Lung (tissue), 12 donors: Measurements from ENCODE around the gene MEF2A. TPM values are rescaled to one million over a fixed set of nuclear protein-coding genes. Genes with fewer than 3 reads are reported as not detected.

ENCODE experiments used
- ATAC-seq: fragments of 200-7000 bp; cut with Tn5 transposase; one replicate; pipeline ENCODE4 v1.9.1; 2020; ENCODE audit warnings: moderate number of reproducible peaks; ENCODE audit not compliant: insufficient read depth, low FRiP score
- DNase-seq, 3 donors: peaks; one replicate each; pipeline ENCODE4 v3.0.0-alpha.2; 2013 to 2017
- H3K27ac ChIP-seq, 2 donors: one replicate each; pipeline ENCODE4 v1.5.1; 2013; ENCODE audit warnings: mild to moderate bottlenecking in 2 of 2, moderate library complexity in 2 of 2, control low read depth in 1 of 2, inconsistent platforms in 1 of 2, low read depth in 1 of 2, low read length in 1 of 2
- H3K27me3 ChIP-seq, 3 donors: one replicate each; pipeline ENCODE4 v1.5.1; 2013; ENCODE audit warnings: low read length in 2 of 3; ENCODE audit not compliant: control insufficient read depth in 3 of 3, insufficient read depth in 3 of 3
- H3K36me3 ChIP-seq, 4 donors: one replicate each; pipeline ENCODE4 v1.5.1; 2013; ENCODE audit warnings: low read length in 4 of 4, mild to moderate bottlenecking in 1 of 4, moderate library complexity in 1 of 4; ENCODE audit not compliant: control insufficient read depth in 4 of 4, insufficient read depth in 4 of 4
- H3K4me1 ChIP-seq, 5 donors: one replicate each; pipeline ENCODE4 v1.5.1; 2013; ENCODE audit warnings: low read length in 5 of 5, mild to moderate bottlenecking in 2 of 5, moderate library complexity in 1 of 5; ENCODE audit not compliant: control insufficient read depth in 5 of 5, insufficient read depth in 5 of 5
- H3K4me3 ChIP-seq: one replicate; pipeline ENCODE4 v1.5.1; 2013; ENCODE audit warnings: mild to moderate bottlenecking, control low read depth, moderate library complexity
- H3K9ac ChIP-seq, 2 donors: one replicate each; pipeline ENCODE4 v1.5.1; 2013; ENCODE audit warnings: low read length in 2 of 2, control low read depth in 1 of 2; ENCODE audit not compliant: insufficient read depth in 1 of 2
- H3K9me3 ChIP-seq, 4 donors: one replicate each; pipeline ENCODE4 v1.5.1; 2013; ENCODE audit warnings: low read length in 3 of 4, mild to moderate bottlenecking in 1 of 4, moderate library complexity in 1 of 4; ENCODE audit not compliant: control insufficient read depth in 4 of 4, insufficient read depth in 3 of 4
- WGBS, 2 donors: extraction: QIAGEN DNeasy Blood & Tissue Kit; methylation state at CpG; one replicate each; pipeline ENCODE4 v1.1.7; 2013; 5-methylcytosine and 5-hydroxymethylcytosine counted together
- polyA plus RNA-seq, 2 donors: library from polyadenylated mRNA; stranded (reverse); fragments of 200-250 nt; gene quantifications; one replicate each; pipeline ENCODE4 v1.2.1, GENCODE V29; 2013
- total RNA-seq, 2 donors: library from RNA; depleted of rRNA in 1 of 2; stranded (reverse); fragments of >200 nt in 1 of 2; gene quantifications; one replicate each; pipeline ENCODE4 v1.2.1, GENCODE V29; 2014 to 2021
- TF ChIP-seq, protein P1 (sequence below): IDR thresholded peaks from 2 replicates; pipeline ENCODE4 v1.5.1; 2012; ENCODE audit warnings: mild to moderate bottlenecking; ENCODE audit errors: control extremely low read depth, extremely low read depth
- donor health status: control.
- donor health status: control.
- donor health status: Bipolar disorder and iron deficiency.
- donor health status: healthy.
- donor health status: DM: yes; HTN: yes; CAD: no.

Gene MEF2A
- total and polyA plus RNA-seq, 4 donors = 26.0 to 140 (median 48.1) TPM

DNA sequence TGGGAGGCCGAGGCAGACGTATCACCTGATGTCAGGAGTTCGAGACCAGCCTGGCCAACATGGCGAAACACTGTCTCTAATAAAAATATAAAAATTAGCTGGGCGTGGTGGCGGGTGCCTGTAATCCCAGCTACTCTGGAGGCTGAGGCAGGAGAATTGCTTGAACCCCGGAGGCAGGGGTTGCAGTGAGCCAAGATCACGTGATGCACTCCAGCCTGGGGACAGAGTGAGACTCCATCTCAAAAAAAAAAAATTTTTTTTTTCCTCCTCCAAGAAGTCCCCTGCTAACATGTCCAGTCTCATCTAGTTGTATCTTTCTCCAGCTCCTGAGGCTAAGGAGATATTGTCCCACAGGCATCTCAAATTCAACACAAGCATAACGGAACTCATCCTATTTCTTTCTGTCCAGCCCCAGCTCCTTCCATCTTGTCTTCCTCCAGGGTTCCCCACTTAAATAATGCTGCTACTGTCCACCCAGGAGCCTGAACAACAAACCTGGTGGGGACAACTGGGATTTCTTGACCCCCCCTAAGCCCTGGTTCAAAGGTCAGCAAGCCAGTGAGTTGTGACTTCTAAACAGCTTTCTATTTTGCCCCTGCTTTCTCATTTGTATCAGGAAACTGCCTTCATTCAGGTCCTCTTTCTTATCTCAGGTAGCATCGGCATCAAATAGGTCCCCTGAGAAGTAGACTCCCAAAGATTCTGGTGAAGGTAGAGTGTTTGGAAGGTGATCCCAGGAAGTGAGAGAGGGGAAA, 4.1 kb upstream of the MEF2A start:
- Histone ChIP-seq H3K4me1 (peaks cover 0 to 12% (median 2%) of the 10 kb centered on the region in 5 donors), H3K9me3 (no peaks in the 10 kb centered on the region), H3K9ac (no peak overlapping the region), H3K4me3 (no peak overlapping the region), H3K27ac (no peak overlapping the region), H3K27me3 (no peaks in the 10 kb centered on the region), H3K36me3 (no peaks in the 10 kb centered on the region)
- WGBS, 2 donors = 97 to 98% methylated on average over 10 of the region's 10 CpGs
- no peak for ATAC-seq
- TF ChIP-seq, protein P1, sequence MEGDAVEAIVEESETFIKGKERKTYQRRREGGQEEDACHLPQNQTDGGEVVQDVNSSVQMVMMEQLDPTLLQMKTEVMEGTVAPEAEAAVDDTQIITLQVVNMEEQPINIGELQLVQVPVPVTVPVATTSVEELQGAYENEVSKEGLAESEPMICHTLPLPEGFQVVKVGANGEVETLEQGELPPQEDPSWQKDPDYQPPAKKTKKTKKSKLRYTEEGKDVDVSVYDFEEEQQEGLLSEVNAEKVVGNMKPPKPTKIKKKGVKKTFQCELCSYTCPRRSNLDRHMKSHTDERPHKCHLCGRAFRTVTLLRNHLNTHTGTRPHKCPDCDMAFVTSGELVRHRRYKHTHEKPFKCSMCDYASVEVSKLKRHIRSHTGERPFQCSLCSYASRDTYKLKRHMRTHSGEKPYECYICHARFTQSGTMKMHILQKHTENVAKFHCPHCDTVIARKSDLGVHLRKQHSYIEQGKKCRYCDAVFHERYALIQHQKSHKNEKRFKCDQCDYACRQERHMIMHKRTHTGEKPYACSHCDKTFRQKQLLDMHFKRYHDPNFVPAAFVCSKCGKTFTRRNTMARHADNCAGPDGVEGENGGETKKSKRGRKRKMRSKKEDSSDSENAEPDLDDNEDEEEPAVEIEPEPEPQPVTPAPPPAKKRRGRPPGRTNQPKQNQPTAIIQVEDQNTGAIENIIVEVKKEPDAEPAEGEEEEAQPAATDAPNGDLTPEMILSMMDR = no peak
- DNase-seq = no peak

DNA sequence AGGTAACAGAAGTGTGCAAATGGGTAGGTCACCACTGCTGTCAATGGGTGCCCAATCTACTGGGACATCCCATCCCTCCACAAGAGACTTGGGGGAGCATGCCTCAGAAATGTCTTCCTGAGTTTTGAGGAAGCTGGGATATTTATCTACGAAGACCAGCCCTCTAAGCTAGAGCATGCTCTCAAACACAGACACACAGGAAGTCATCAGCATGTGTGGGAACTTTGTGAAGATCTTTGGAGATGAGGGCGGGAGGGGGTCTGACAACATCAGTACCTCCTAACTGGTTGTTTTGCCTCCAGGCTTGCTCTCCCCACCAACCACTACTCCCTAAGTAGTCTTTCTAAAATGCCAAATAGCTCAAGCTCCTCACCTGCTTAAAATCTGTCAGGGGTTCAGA, 3.5 kb upstream of the MEF2A start:
- DNase-seq = no peak
- TF ChIP-seq, protein P1 = no peak
- Histone ChIP-seq H3K4me1 (peaks cover 0 to 12% (median 2%) of the 10 kb centered on the region in 5 donors), H3K4me3 (no peak overlapping the region), H3K9ac (no peak overlapping the region), H3K36me3 (no peaks in the 10 kb centered on the region), H3K27me3 (no peaks in the 10 kb centered on the region), H3K9me3 (no peaks in the 10 kb centered on the region), H3K27ac (no peak overlapping the region)
- 27 to 60% methylated on average over 2 of the region's 2 CpGs for WGBS, 2 donors
- no peak for ATAC-seq

DNA sequence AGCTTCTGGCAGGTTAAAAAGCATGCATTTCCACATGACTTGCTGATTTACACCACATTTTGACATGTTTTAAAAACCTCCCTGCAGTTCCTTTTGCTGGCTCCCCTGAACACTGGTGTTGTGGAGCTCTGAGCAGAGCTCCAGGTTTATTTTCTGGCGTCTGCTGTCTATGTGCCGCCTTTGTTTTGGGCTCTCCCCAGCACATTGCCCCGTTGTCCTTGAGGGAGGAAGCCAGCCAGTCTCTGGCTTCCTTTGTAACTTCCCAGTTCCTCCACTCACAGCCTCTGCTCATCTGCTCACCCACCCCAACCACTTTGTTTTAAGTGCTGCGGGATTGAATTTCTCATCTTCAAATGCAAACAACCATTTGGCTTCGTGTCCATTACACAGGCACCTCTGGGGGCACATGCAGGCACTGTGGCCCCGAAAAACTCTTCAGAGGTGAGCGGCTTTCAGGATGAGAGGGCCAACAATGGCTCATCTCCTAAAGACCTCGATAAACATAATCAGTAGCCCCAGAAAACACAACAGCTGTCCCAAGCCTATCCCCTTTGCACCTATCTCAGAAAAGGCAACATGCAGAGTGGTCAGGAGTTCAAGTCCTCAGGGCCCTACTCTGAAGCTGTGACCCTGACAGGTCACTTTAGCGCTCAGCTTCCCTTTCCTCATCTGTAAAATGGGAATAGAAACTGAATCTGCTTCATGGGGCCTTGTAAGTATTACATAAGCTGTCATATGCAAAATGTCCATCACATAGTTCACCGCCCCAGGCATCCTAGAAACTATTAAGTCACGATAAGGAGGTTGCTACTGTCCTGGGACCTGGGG, 1.3 kb upstream of the MEF2A start:
- no peak for ATAC-seq
- TF ChIP-seq, protein P1 = no peak
- Histone ChIP-seq H3K4me3 (no peak overlapping the region), H3K36me3 (no peaks in the 10 kb centered on the region), H3K4me1 (peaks cover 0 to 18% (median 2%) of the 10 kb centered on the region in 5 donors), H3K27me3 (no peaks in the 10 kb centered on the region), H3K9me3 (no peaks in the 10 kb centered on the region), H3K27ac (peak overlapping the region; percentile 94 to 99), H3K9ac (no peak overlapping the region)
- WGBS, 2 donors = 32 to 36% methylated on average over 11 of the region's 11 CpGs
- peak in 2 of 3 donors; percentile 45 to 46 for DNase-seq
